ENCODE results near the gene IFITM2. TPM values are rescaled to one million over a fixed set of nuclear protein-coding genes. Genes with fewer than 3 reads are reported as not detected.
"Not testable (repeated sequence)": the region's sequence is repeated elsewhere in the genome, so short reads cannot be mapped to it uniquely, and the experiment has no call there.

The IFITM2 gene
- total RNA-seq, 1 donor from 2014 or later: 3.7 TPM

- no peak for FAIRE-seq
- peaks cover 37% of the 10 kb centered on the region for H3K27me3 ChIP-seq (ENCODE audit: control insufficient read depth, insufficient read depth, low read length)
- TF ChIP-seq CTCF (IDR thresholded peaks at IDR 0.05; ENCODE audit: insufficient read depth, low read length, severe bottlenecking): no peak
- no peak overlapping the region for H3K4me3 ChIP-seq (ENCODE audit: low read depth, low read length)
- no peaks in the 10 kb centered on the region for H3K36me3 ChIP-seq (ENCODE audit: control insufficient read depth, insufficient read depth, low read length)
- no peak for DNase-seq (ENCODE audit: low read depth)
Observed at GRCh38 chr11:285021-285893, 22.4 kb upstream of the IFITM2 start.

- H3K4me3 ChIP-seq (ENCODE audit: low read depth, low read length): no peak overlapping the region
- no peak for FAIRE-seq
- TF ChIP-seq CTCF (IDR thresholded peaks at IDR 0.05; ENCODE audit: insufficient read depth, low read length, severe bottlenecking): no peak
- no peaks in the 10 kb centered on the region for H3K36me3 ChIP-seq (ENCODE audit: control insufficient read depth, insufficient read depth, low read length)
- H3K27me3 ChIP-seq (ENCODE audit: control insufficient read depth, insufficient read depth, low read length): peaks cover 34% of the 10 kb centered on the region
- DNase-seq (ENCODE audit: low read depth): no peak
Observed at GRCh38 chr11:285894-286220, 21.8 kb upstream of the IFITM2 start.

- not testable (repeated sequence) for H3K4me3 ChIP-seq (ENCODE audit: low read depth, low read length); DNase-seq (ENCODE audit: low read depth); H3K36me3 ChIP-seq (ENCODE audit: control insufficient read depth, insufficient read depth, low read length); FAIRE-seq
- peaks cover 21% of the 10 kb centered on the region for H3K27me3 ChIP-seq (ENCODE audit: control insufficient read depth, insufficient read depth, low read length)
Observed at GRCh38 chr11:286977-287820, 20.4 kb upstream of the IFITM2 start.

- H3K36me3 ChIP-seq (ENCODE audit: control insufficient read depth, insufficient read depth, low read length): no peaks in the 10 kb centered on the region
- TF ChIP-seq CTCF (IDR thresholded peaks at IDR 0.05; ENCODE audit: insufficient read depth, low read length, severe bottlenecking): no peak
- H3K4me3 ChIP-seq (ENCODE audit: low read depth, low read length): peak overlapping the region; percentile 39
- FAIRE-seq (no peak), DNase-seq (ENCODE audit: low read depth) (no peak)
- H3K27me3 ChIP-seq (ENCODE audit: control insufficient read depth, insufficient read depth, low read length): peaks cover 14% of the 10 kb centered on the region
Observed at GRCh38 chr11:287821-288477, 19.7 kb upstream of the IFITM2 start.

GRCh38 chr11:288478-289397 is 18.9 kb upstream of the IFITM2 start, which contains the start of gene PGGHG:
Gene PGGHG (plus strand): TSS chr11:289126. CDS start chr11:289817, 691 bp downstream.
- no peak for TF ChIP-seq CTCF (IDR thresholded peaks at IDR 0.05; ENCODE audit: insufficient read depth, low read length, severe bottlenecking)
- FAIRE-seq (no peak), DNase-seq (ENCODE audit: low read depth) (no peak)
- H3K36me3 ChIP-seq (ENCODE audit: control insufficient read depth, insufficient read depth, low read length): no peaks in the 10 kb centered on the region
- H3K4me3 ChIP-seq (ENCODE audit: low read depth, low read length): peak within 1 kb of the TSS; percentile 39
- peaks cover 14% of the 10 kb centered on the region for H3K27me3 ChIP-seq (ENCODE audit: control insufficient read depth, insufficient read depth, low read length)

Measured in bronchial epithelial cell (primary cell).